DND-41 (cell line): ENCODE data around the gene NR2C1.

Source experiments
- EZH2 ChIP-seq: IDR thresholded peaks from 3 replicates; pipeline ENCODE4 v1.6.1; 2012; ENCODE audit warnings: borderline replicate concordance, low read depth, mild to moderate bottlenecking, moderate library complexity, low read length, inconsistent platforms; ENCODE audit not compliant: severe bottlenecking
- TF ChIP-seq, protein P1 (sequence below): IDR thresholded peaks from 2 replicates; pipeline ENCODE4 v1.5.1; 2012; ENCODE audit warnings: borderline replicate concordance, low read length, moderate library complexity, mild to moderate bottlenecking; ENCODE audit not compliant: poor library complexity, severe bottlenecking; ENCODE audit errors: extremely low read depth

DNA sequence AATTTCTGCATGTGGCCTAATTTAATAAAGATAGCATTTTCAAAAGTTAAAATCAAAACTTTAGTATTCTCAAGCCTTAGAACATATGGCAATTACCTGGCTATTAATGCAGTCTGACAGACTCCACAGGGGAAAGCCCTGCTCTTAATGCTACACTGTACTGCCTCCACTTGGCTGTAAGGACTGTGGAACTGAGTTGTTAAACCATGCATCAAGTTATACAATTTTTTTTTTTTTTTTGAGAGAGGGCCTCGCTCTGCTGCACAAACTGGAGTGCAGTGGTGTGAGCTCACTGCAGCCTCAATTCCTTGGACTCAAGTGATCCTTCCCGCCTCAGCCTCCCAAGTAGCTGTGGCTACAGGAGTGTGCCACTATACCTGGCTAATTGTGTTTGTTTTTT, 50.9 kb downstream of the NR2C1 start:
- TF ChIP-seq, protein P1, sequence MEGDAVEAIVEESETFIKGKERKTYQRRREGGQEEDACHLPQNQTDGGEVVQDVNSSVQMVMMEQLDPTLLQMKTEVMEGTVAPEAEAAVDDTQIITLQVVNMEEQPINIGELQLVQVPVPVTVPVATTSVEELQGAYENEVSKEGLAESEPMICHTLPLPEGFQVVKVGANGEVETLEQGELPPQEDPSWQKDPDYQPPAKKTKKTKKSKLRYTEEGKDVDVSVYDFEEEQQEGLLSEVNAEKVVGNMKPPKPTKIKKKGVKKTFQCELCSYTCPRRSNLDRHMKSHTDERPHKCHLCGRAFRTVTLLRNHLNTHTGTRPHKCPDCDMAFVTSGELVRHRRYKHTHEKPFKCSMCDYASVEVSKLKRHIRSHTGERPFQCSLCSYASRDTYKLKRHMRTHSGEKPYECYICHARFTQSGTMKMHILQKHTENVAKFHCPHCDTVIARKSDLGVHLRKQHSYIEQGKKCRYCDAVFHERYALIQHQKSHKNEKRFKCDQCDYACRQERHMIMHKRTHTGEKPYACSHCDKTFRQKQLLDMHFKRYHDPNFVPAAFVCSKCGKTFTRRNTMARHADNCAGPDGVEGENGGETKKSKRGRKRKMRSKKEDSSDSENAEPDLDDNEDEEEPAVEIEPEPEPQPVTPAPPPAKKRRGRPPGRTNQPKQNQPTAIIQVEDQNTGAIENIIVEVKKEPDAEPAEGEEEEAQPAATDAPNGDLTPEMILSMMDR: no peak
- no peak for TF ChIP-seq EZH2
